Measurements from ENCODE around the gene RHOF. TPM values are rescaled to one million over a fixed set of nuclear protein-coding genes. Genes with fewer than 3 reads are reported as not detected.
A peak's percentile ranks its signal among the peaks of the same experiment; 100 is the strongest.

Gene RHOF
- total RNA-seq, 3 donors from 2014 or later: 5.8 to 13.1 (median 12.0) TPM

DNA sequence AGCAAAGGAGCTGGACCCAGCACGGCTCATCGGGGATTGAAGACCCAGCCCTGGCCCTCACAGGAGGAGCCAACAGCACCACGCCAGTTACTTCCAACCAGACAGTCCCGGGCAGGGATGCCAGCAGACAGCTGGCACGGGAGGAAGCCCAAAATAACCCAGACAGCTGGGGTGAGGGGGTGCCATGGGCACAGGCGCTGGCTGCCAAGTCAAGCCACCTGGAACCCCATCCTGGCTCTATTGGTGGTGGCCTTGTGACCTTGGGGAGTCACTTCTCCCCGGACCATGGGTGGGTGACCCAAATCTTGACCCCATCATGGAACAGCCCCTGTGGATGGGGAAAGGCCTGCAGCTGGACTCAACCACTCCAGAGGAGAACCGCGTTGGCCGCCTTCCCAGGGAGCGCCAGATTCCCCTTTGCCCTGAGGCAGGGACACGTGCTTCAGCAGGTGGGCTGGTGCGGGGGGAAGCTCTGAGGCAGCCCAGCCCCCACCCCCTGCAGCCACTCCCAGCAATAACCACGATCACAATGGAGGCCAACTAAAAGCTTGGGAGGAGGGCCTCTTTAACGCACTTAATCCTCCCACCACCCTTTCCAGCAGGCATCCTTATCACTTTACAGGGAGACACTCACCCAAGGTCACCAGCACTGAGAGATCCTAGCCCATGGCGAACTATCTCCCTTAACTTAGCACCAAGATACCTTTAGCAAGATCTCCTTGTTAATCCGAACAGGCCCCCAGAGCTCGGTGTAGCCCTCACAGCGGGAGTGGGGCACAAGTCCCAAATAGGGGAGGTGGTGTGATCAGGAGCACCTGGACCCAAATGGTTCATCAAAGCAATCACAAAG lies 4.7 kb upstream of the RHOF start:
- intact Hi-C loops (cut with DNase I; ENCODE audit: low total_unique reads): loop anchor here (5.0 kb wide), 1 partner anchor 224 kb away; the partner anchor contains the start of gene BCL7A
- peaks cover 14 to 38% of the 10 kb centered on the region in 2 donors for H3K4me1 ChIP-seq
- no peaks in the 10 kb centered on the region for H3K9me3 ChIP-seq
- TF ChIP-seq, protein P1, sequence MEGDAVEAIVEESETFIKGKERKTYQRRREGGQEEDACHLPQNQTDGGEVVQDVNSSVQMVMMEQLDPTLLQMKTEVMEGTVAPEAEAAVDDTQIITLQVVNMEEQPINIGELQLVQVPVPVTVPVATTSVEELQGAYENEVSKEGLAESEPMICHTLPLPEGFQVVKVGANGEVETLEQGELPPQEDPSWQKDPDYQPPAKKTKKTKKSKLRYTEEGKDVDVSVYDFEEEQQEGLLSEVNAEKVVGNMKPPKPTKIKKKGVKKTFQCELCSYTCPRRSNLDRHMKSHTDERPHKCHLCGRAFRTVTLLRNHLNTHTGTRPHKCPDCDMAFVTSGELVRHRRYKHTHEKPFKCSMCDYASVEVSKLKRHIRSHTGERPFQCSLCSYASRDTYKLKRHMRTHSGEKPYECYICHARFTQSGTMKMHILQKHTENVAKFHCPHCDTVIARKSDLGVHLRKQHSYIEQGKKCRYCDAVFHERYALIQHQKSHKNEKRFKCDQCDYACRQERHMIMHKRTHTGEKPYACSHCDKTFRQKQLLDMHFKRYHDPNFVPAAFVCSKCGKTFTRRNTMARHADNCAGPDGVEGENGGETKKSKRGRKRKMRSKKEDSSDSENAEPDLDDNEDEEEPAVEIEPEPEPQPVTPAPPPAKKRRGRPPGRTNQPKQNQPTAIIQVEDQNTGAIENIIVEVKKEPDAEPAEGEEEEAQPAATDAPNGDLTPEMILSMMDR (IDR thresholded peaks at IDR 0.05): no peak
- TF ChIP-seq POLR2AphosphoS5 (IDR thresholded peaks at IDR 0.05): no peak
- no peak for TF ChIP-seq POLR2A (IDR thresholded peaks at IDR 0.05)
- peak overlapping the region; percentile 100 for H3K27ac ChIP-seq
- peak in 1 of 2 donors; percentile 74 for DNase-seq (ENCODE audit: low spot score in 2 of 2)
- no peaks in the 10 kb centered on the region for H3K36me3 ChIP-seq
- H3K4me3 ChIP-seq: peak overlapping the region; percentile 76 to 95 (median 80)
- H3K27me3 ChIP-seq: no peaks in the 10 kb centered on the region

DNA sequence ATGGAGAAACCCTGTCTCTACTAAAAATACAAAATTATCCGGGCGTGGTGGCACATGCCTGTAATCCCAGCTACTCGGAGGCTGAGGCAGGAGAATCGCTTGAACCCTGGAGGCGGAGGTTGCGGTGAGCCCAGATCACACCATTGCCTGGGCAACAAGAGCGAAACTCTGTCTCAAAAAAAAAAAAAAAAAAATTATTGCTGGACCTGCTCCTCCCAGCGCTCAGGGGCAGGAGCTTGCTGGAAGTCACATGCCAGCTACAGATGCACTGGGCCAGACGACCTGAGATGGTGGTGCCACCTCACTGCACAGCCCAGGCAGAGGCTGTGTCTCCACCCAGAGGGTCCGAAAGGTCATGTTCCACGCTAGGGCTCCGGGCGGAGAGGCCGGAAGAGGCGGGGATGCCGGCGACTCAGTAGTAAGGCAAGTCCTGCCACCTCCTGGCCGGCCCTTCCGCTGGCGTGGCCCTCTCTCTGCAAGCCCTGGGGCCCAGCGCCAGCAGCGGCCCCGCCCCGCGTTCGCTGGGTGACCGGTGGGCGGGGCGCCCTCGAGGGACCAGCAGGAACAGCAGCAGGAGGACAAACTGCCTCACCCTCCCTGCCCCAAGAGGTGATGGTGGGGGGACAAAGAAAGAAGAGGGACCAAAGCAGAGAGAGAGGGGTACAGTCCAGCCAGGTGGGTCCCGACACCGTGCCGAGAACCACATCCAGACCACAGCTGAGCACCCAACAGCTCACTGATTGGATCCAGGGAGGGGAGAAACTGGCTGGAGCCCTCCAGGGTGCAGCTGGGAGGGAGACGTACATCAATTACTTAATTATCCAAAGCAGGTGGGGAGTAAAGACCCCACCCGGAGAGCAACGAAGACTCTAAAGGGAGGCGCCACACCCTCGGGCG lies 3.6 kb upstream of the RHOF start:
- H3K27ac ChIP-seq: peak overlapping the region; percentile 100
- no peaks in the 10 kb centered on the region for H3K9me3 ChIP-seq
- peaks cover 14 to 38% of the 10 kb centered on the region in 2 donors for H3K4me1 ChIP-seq
- intact Hi-C loops (cut with DNase I; ENCODE audit: low total_unique reads): loop anchor here (5.0 kb wide), 1 partner anchor 225 kb away; the partner anchor contains the start of gene BCL7A
- peak; percentile 79 to 84 for DNase-seq (ENCODE audit: low spot score in 2 of 2)
- no peaks in the 10 kb centered on the region for H3K36me3 ChIP-seq
- H3K4me3 ChIP-seq: peak overlapping the region in 2 of 3 donors; percentile 76 to 95
- TF ChIP-seq POLR2AphosphoS5 (IDR thresholded peaks at IDR 0.05): peak; percentile 64 to 77 (median 66)
- no peak for TF ChIP-seq POLR2A (IDR thresholded peaks at IDR 0.05)
- TF ChIP-seq, protein P1 (IDR thresholded peaks at IDR 0.05): peak in 2 of 3 donors; percentile 16 to 17
- H3K27me3 ChIP-seq: no peaks in the 10 kb centered on the region

DNA sequence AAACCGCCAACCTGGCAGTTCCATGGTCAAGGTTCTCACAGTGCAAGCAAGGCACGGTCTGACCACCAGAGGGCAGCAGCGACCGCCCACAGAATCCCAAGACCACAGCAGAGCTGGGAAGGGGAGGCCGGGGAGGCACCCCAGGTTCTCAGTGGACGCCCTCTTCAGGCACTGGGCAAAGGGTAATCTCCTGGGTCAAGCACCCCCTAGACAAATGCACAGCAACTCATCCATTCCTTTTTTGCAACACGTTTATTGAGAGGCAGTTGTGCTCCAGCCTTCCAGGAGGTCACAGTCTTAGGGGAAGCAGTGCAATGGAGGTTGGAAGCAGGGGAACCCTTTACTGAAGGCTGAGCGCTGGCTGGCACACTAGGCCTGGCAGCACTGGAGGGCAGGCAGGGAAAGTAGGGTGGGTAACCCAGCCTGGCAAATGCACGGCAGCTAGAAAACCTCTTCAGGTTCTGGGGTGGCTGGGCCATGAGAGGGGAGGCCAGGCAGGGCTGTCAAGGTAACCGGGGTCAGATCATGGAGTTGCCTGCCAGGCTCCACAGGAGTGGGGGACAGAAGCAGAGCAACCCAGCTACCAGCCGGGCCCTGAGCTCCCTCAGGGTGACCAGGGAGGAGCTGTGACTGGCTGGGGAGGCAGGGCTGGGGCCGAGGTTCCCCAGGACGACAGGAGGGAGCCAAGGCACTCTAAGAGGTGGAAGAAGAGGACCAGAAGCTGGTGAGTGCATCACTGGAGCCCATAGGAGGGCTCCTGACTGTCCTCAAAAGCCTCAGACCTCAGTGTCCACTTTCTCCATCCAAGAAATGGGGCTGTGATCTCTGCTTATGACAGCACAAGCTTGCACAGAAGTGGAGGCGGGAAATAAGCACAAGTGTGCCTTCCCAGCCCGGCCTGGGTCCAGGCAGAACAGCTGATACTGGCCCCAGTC lies 1.8 kb upstream of the RHOF start:
- TF ChIP-seq, protein P1 (IDR thresholded peaks at IDR 0.05): peak; percentile 94 to 97 (median 97)
- TF ChIP-seq POLR2A (IDR thresholded peaks at IDR 0.05): no peak
- TF ChIP-seq POLR2AphosphoS5 (IDR thresholded peaks at IDR 0.05): peak; percentile 36 to 47 (median 45)
- no peaks in the 10 kb centered on the region for H3K27me3 ChIP-seq
- peak overlapping the region in 2 of 3 donors; percentile 11 to 73 for H3K4me3 ChIP-seq
- peak overlapping the region; percentile 87 to 100 for H3K27ac ChIP-seq
- intact Hi-C loops (cut with DNase I; ENCODE audit: low total_unique reads): loop anchor here (1.0 to 5.0 kb wide), 2 partner anchors 17 to 227 kb away; partner anchors contain the start of gene BCL7A
- H3K4me1 ChIP-seq: peaks cover 14 to 38% of the 10 kb centered on the region in 2 donors
- no peaks in the 10 kb centered on the region for H3K36me3 ChIP-seq
- peak; percentile 80 to 92 for DNase-seq (ENCODE audit: low spot score in 2 of 2)
- no peaks in the 10 kb centered on the region for H3K9me3 ChIP-seq

DNA sequence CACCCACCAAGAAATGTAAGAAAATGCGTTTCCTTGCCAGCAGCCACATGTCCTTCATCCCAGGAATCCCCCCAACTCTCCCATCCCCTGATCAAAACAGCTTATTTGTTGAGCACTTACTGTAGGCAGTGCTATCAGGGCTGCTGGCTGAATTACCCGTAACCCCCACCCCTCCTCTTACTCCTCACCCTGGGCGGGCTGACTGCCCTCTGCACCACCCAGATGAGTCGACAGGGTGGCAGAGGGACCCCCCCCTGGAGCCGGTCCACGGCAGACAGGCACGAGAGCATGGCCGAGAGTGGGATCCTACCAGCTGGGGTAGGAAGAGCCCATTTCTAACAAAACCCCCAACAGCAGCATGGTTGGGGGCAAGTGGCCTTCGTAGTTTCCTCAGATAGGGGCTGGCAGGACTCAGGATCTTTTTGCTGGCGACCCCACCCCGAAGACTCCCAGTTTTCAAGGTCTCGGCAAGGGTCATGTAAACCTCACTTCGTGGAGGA lies 1.1 kb upstream of the RHOF start:
- peaks cover 14 to 38% of the 10 kb centered on the region in 2 donors for H3K4me1 ChIP-seq

More for the DNA sequence above, 1.1 kb upstream of the RHOF start:
- H3K36me3 ChIP-seq: no peaks in the 10 kb centered on the region
- TF ChIP-seq, protein P1 (IDR thresholded peaks at IDR 0.05): no peak
- TF ChIP-seq POLR2A (IDR thresholded peaks at IDR 0.05) (no peak), POLR2AphosphoS5 (IDR thresholded peaks at IDR 0.05) (no peak)
- H3K27me3 ChIP-seq: no peaks in the 10 kb centered on the region
- H3K4me3 ChIP-seq: peak overlapping the region; percentile 11 to 73 (median 53)
- H3K9me3 ChIP-seq: no peaks in the 10 kb centered on the region
- no peak for DNase-seq (ENCODE audit: low spot score in 2 of 2)
- peak overlapping the region; percentile 75 to 87 for H3K27ac ChIP-seq
- intact Hi-C loops (cut with DNase I; ENCODE audit: low total_unique reads): loop anchor here (1.0 to 5.0 kb wide), 3 partner anchors 18 to 513 kb away; partner anchors contain the start of gene BCL7A

All from breast epithelium (tissue), 4 donors.